Endodermal cell (in vitro differentiated cells): ENCODE data around the gene CRTAC1. TPM values are rescaled to one million over a fixed set of nuclear protein-coding genes. Genes with fewer than 3 reads are reported as not detected.

ENCODE experiments used
- DNase-seq: peaks from one replicate; pipeline ENCODE4 v3.0.0-alpha.2; 2017
- H3K27ac ChIP-seq: 2 replicates; pipeline ENCODE4 v1.5.1; 2013; ENCODE audit warnings: mild to moderate bottlenecking, low read depth, low read length, moderate library complexity
- H3K27me3 ChIP-seq: 2 replicates; pipeline ENCODE4 v1.6.1; 2013; ENCODE audit warnings: mild to moderate bottlenecking, low read length, moderate library complexity; ENCODE audit not compliant: insufficient read depth, control insufficient read depth, poor library complexity, severe bottlenecking
- H3K36me3 ChIP-seq: 2 replicates; pipeline ENCODE4 v1.7.0; 2013; ENCODE audit warnings: mild to moderate bottlenecking, low read length, moderate library complexity; ENCODE audit not compliant: control insufficient read depth, insufficient read depth
- H3K4me1 ChIP-seq: one replicate; pipeline ENCODE4 v1.7.0; 2013; ENCODE audit warnings: low read length; ENCODE audit not compliant: control insufficient read depth, insufficient read depth
- H3K4me3 ChIP-seq: 2 replicates; pipeline ENCODE4 v1.5.1; 2013; ENCODE audit warnings: mild to moderate bottlenecking, low read length, moderate library complexity
- H3K9ac ChIP-seq: 2 replicates; pipeline ENCODE4 v1.6.1; 2013; ENCODE audit warnings: mild to moderate bottlenecking, low read length, moderate library complexity; ENCODE audit not compliant: poor library complexity, severe bottlenecking; ENCODE audit errors: extremely low read depth
- H3K9me3 ChIP-seq: 2 replicates; pipeline ENCODE4 v1.6.1; 2013; ENCODE audit warnings: mild to moderate bottlenecking, low read length, moderate library complexity; ENCODE audit not compliant: control insufficient read depth
- H3K27ac Mint-ChIP-seq: 2 replicates; pipeline ENCODE4 v1.8.0; 2020; ENCODE audit warnings: mixed read lengths
- H3K27me3 Mint-ChIP-seq: 2 replicates; pipeline ENCODE4 v1.8.0; 2021; ENCODE audit warnings: mild to moderate bottlenecking, mixed read lengths; ENCODE audit not compliant: insufficient read depth
- H3K36me3 Mint-ChIP-seq: 2 replicates; pipeline ENCODE4 v1.8.0; 2020; ENCODE audit warnings: low read depth, mixed read lengths
- H3K4me1 Mint-ChIP-seq: 2 replicates; pipeline ENCODE4 v1.8.0; 2020; ENCODE audit warnings: mixed read lengths
- H3K4me3 Mint-ChIP-seq: 2 replicates; pipeline ENCODE4 v1.8.0; 2020; ENCODE audit warnings: mild to moderate bottlenecking, moderate library complexity, mixed read lengths
- H3K9me3 Mint-ChIP-seq: 2 replicates; pipeline ENCODE4 v1.8.0; 2020; ENCODE audit warnings: mild to moderate bottlenecking, mixed read lengths
- CTCF ChIP-seq: fragments of 200-600 bp; sonication (generic); conservative IDR thresholded peaks from 2 replicates; pipeline ENCODE4 v1.5.0; 2021; ENCODE audit warnings: antibody characterized with exemption, mild to moderate bottlenecking
- WGBS, 2 experiments: methylation state at CpG; one replicate each; pipeline versions ENCODE4 v1.1.5 to v1.1.7; 2013; ENCODE audit warnings: missing lambda C conversion rate in 2 of 2, mixed read lengths in 1 of 2; ENCODE audit not compliant: insufficient coverage in 1 of 2, insufficient read length in 1 of 2; 5-methylcytosine and 5-hydroxymethylcytosine counted together
- total RNA-seq, 2 donors: library from RNA; stranded (reverse); fragmentation: NEBNext Ultra II Directional in 1 of 2; extraction: Animal tissue kit (Norgen Biotek cat#: 25700) in 1 of 2; gene quantifications; 2 replicates in 1 of 2; 3 replicates in 1 of 2; pipeline ENCODE4 v1.2.1, GENCODE V29; 2021

The CRTAC1 gene
- total RNA-seq, 2 donors from 2014 or later = 0.13 to 0.24 TPM

- no peak overlapping the region for H3K27ac ChIP-seq
- TF ChIP-seq CTCF = no peak
- no peak overlapping the region for H3K9ac ChIP-seq
- H3K4me3 ChIP-seq = no peak overlapping the region
- H3K4me1 ChIP-seq = no peaks in the 10 kb centered on the region
- Mint-ChIP-seq H3K36me3 (no peaks in the 10 kb centered on the region), H3K27ac (no peak overlapping the region), H3K9me3 (no peaks in the 10 kb centered on the region), H3K27me3 (peaks cover 18% of the 10 kb centered on the region), H3K4me1 (no peaks in the 10 kb centered on the region), H3K4me3 (no peak overlapping the region)
- peaks cover 16% of the 10 kb centered on the region for H3K27me3 ChIP-seq
- no peaks in the 10 kb centered on the region for H3K9me3 ChIP-seq
- 81 to 93% methylated on average over 4 of the region's 4 CpGs for WGBS, 2 experiments
- H3K36me3 ChIP-seq = no peaks in the 10 kb centered on the region
- no peak for DNase-seq
Observed at GRCh38 chr10:97910661-97911060, 119.8 kb downstream of the CRTAC1 start.

- no peaks in the 10 kb centered on the region for H3K36me3 ChIP-seq
- TF ChIP-seq CTCF = no peak
- H3K9ac ChIP-seq = no peak overlapping the region
- no peak overlapping the region for H3K4me3 ChIP-seq
- Mint-ChIP-seq H3K9me3 (no peaks in the 10 kb centered on the region), H3K4me1 (peaks cover 5% of the 10 kb centered on the region), H3K27me3 (peaks cover 2% of the 10 kb centered on the region), H3K4me3 (no peak overlapping the region), H3K36me3 (no peaks in the 10 kb centered on the region), H3K27ac (no peak overlapping the region)
- no peak overlapping the region for H3K27ac ChIP-seq
- DNase-seq = no peak
- no peaks in the 10 kb centered on the region for H3K4me1 ChIP-seq
- WGBS, 2 experiments = 91 to 92% methylated on average over 8 to 12 of the region's 12 CpGs
- peaks cover 5% of the 10 kb centered on the region for H3K27me3 ChIP-seq
- no peaks in the 10 kb centered on the region for H3K9me3 ChIP-seq
Observed at GRCh38 chr10:97907830-97908229, 122.6 kb downstream of the CRTAC1 start.

- no peaks in the 10 kb centered on the region for H3K9me3 ChIP-seq
- no peak overlapping the region for H3K9ac ChIP-seq
- no peak for DNase-seq
- no peak overlapping the region for H3K27ac ChIP-seq
- WGBS, 2 experiments = 81 to 87% methylated on average over 5 to 6 of the region's 6 CpGs
- no peaks in the 10 kb centered on the region for H3K36me3 Mint-ChIP-seq
- H3K27me3 ChIP-seq = no peaks in the 10 kb centered on the region
- no peak overlapping the region for H3K4me3 ChIP-seq
- H3K4me1 ChIP-seq = no peaks in the 10 kb centered on the region
- peaks cover 5% of the 10 kb centered on the region for H3K4me1 Mint-ChIP-seq
- H3K27ac Mint-ChIP-seq = no peak overlapping the region
- no peaks in the 10 kb centered on the region for H3K36me3 ChIP-seq
- no peak overlapping the region for H3K4me3 Mint-ChIP-seq
- H3K9me3 Mint-ChIP-seq = no peaks in the 10 kb centered on the region
- no peak for TF ChIP-seq CTCF
- no peaks in the 10 kb centered on the region for H3K27me3 Mint-ChIP-seq
Observed at GRCh38 chr10:97907211-97907610, 123.2 kb downstream of the CRTAC1 start.
